ENCODE results near the gene KIAA0930. TPM values are rescaled to one million over a fixed set of nuclear protein-coding genes. Genes with fewer than 3 reads are reported as not detected.
A peak's percentile ranks its signal among the peaks of the same experiment; 100 is the strongest.

The KIAA0930 gene
- total RNA-seq, 3 donors from 2014 or later (not counting 1 experiment from before 2014, with no cell fraction given), result 32.6 to 39.1 (median 38.4) TPM

- H3K4me3 Mint-ChIP-seq, result no peak overlapping the region
- ATAC-seq (no peak), DNase-seq (no peak)
- no peak overlapping the region for H3K27ac Mint-ChIP-seq
- no peaks in the 10 kb centered on the region for H3K36me3 Mint-ChIP-seq
- peaks cover 5 to 10% of the 10 kb centered on the region in 2 donors for H3K4me1 Mint-ChIP-seq
- peaks cover 15% of the 10 kb centered on the region for H3K27me3 ChIP-seq (ENCODE audit: control insufficient read depth, insufficient read depth, low read length)
- H3K9me3 ChIP-seq (ENCODE audit: control insufficient read depth, insufficient read depth, low read length), result no peaks in the 10 kb centered on the region
- H3K27ac ChIP-seq (ENCODE audit: low read length), result no peak overlapping the region
- no peak for TF ChIP-seq CTCF (IDR thresholded peaks at IDR 0.05)
- no peak overlapping the region for H3K4me3 ChIP-seq (ENCODE audit: low read length)
- intact Hi-C loops (cut with micrococcal nuclease), result loop anchor here (5.0 kb wide), 1 partner anchor 281 kb away; no protein-coding TSS in a partner anchor
- no peaks in the 10 kb centered on the region for H3K36me3 ChIP-seq (ENCODE audit: control insufficient read depth, insufficient read depth, low read length)
- WGBS (ENCODE audit: insufficient coverage), result 82% methylated on average over 13 of the region's 13 CpGs
- no peaks in the 10 kb centered on the region for H3K9me3 Mint-ChIP-seq
- peaks cover 18% of the 10 kb centered on the region for H3K4me1 ChIP-seq (ENCODE audit: control insufficient read depth, insufficient read depth, low read length)
- peaks cover 17 to 32% of the 10 kb centered on the region in 2 donors for H3K27me3 Mint-ChIP-seq (ENCODE audit: low read depth in 2 of 2)
These were observed 31.0 kb upstream of the KIAA0930 start for GRCh38 chr22:45271667-45272201.

GRCh38 chr22:45270095-45271020 lies 29.7 kb upstream of the KIAA0930 start:
- H3K9me3 Mint-ChIP-seq, result no peaks in the 10 kb centered on the region
- peaks cover 18% of the 10 kb centered on the region for H3K4me1 ChIP-seq (ENCODE audit: control insufficient read depth, insufficient read depth, low read length)
- DNase-seq, result no peak
- H3K9me3 ChIP-seq (ENCODE audit: control insufficient read depth, insufficient read depth, low read length), result no peaks in the 10 kb centered on the region
- no peaks in the 10 kb centered on the region for H3K36me3 Mint-ChIP-seq
- H3K4me3 ChIP-seq (ENCODE audit: low read length), result no peak overlapping the region
- no peak for TF ChIP-seq CTCF (IDR thresholded peaks at IDR 0.05)
- H3K27me3 ChIP-seq (ENCODE audit: control insufficient read depth, insufficient read depth, low read length), result peaks cover 15% of the 10 kb centered on the region
- peak overlapping the region; percentile 79 for H3K4me3 Mint-ChIP-seq
- no peaks in the 10 kb centered on the region for H3K36me3 ChIP-seq (ENCODE audit: control insufficient read depth, insufficient read depth, low read length)
- H3K4me1 Mint-ChIP-seq, result peaks cover 5 to 10% of the 10 kb centered on the region in 2 donors
- peaks cover 20 to 35% of the 10 kb centered on the region in 2 donors for H3K27me3 Mint-ChIP-seq (ENCODE audit: low read depth in 2 of 2)
- H3K27ac Mint-ChIP-seq, result no peak overlapping the region
- ATAC-seq, result no peak
- intact Hi-C loops (cut with micrococcal nuclease), result loop anchor here (5.0 kb wide), 1 partner anchor 282 kb away; no protein-coding TSS in a partner anchor
- no peak overlapping the region for H3K27ac ChIP-seq (ENCODE audit: low read length)
- 85% methylated on average over 14 of the region's 16 CpGs for WGBS (ENCODE audit: insufficient coverage)

GRCh38 chr22:45268958-45269844 lies 28.5 kb upstream of the KIAA0930 start:
- H3K4me1 Mint-ChIP-seq, result peaks cover 5 to 10% of the 10 kb centered on the region in 2 donors
- H3K27ac Mint-ChIP-seq, result peak overlapping the region in 1 of 2 donors; percentile 70
- H3K4me3 ChIP-seq (ENCODE audit: low read length), result peak overlapping the region; percentile 53
- ATAC-seq (peak; percentile 99 to 100 (median 99)), DNase-seq (peak; percentile 94 to 96)
- H3K4me1 ChIP-seq (ENCODE audit: control insufficient read depth, insufficient read depth, low read length), result peaks cover 18% of the 10 kb centered on the region
- H3K9me3 Mint-ChIP-seq, result no peaks in the 10 kb centered on the region
- 3% methylated on average over 55 of the region's 60 CpGs for WGBS (ENCODE audit: insufficient coverage)
- intact Hi-C loops (cut with micrococcal nuclease), result loop anchor here (1.0 to 2.0 kb wide), 2 partner anchors 40 to 166 kb away; partner anchors contain the start of gene FAM118A
- TF ChIP-seq CTCF (IDR thresholded peaks at IDR 0.05), result peak; percentile 81
- H3K9me3 ChIP-seq (ENCODE audit: control insufficient read depth, insufficient read depth, low read length), result no peaks in the 10 kb centered on the region
- H3K27me3 Mint-ChIP-seq (ENCODE audit: low read depth in 2 of 2), result peaks cover 18 to 34% of the 10 kb centered on the region in 2 donors
- H3K36me3 Mint-ChIP-seq, result no peaks in the 10 kb centered on the region
- H3K27ac ChIP-seq (ENCODE audit: low read length), result no peak overlapping the region
- H3K4me3 Mint-ChIP-seq, result peak overlapping the region; percentile 79
- no peaks in the 10 kb centered on the region for H3K36me3 ChIP-seq (ENCODE audit: control insufficient read depth, insufficient read depth, low read length)
- peaks cover 15% of the 10 kb centered on the region for H3K27me3 ChIP-seq (ENCODE audit: control insufficient read depth, insufficient read depth, low read length)

Data from natural killer cell (primary cell).